Right lobe of liver (tissue), 4 donors: ENCODE results near the gene LRRC7.

Experiments
- CTCF ChIP-seq, 4 donors: fragments of 200-600 bp in 3 of 4; fragments of 450-650 bp in 1 of 4; IDR thresholded peaks; one replicate each; pipeline versions ENCODE4 v1.5.1 to v1.8.0; 2016 to 2022; ENCODE audit warnings: antibody characterized with exemption in 4 of 4, mild to moderate bottlenecking in 2 of 4
- POLR2A ChIP-seq: fragments of 450-650 bp; IDR thresholded peaks from one replicate; pipeline ENCODE4 v1.6.1; 2017; ENCODE audit warnings: antibody characterized with exemption, mild to moderate bottlenecking
- donor health status: DM: no; HTN: no; CAD: no.
- donor health status: DM: no; HTN: no; CAD: no.
- donor health status: DM: no; HTN: yes; CAD: no.

GRCh38 chr1:69914976-69915765 lies 347.4 kb downstream of the LRRC7 start:
- TF ChIP-seq CTCF (IDR thresholded peaks at IDR 0.05): no peak
- TF ChIP-seq POLR2A: no peak
